SK-N-MC (cell line): ENCODE measurements around the gene DUSP15.

ENCODE experiments used
- EZH2 ChIP-seq: fragments of 200-600 bp; sonication (generic); IDR thresholded peaks from one replicate; pipeline ENCODE4 v1.6.1; 2017; ENCODE audit warnings: antibody characterized with exemption
- FOXP2 ChIP-seq: optimal IDR thresholded peaks from 2 replicates; pipeline ENCODE3; 2011; ENCODE audit warnings: mild to moderate bottlenecking, moderate library complexity; ENCODE audit not compliant: insufficient read depth; ENCODE audit errors: extremely low read length, control extremely low read depth
- POLR2AphosphoS5 ChIP-seq: IDR thresholded peaks from 2 replicates; pipeline ENCODE4 v1.6.1; 2012; ENCODE audit warnings: mild to moderate bottlenecking, low read depth, low read length, borderline replicate concordance

DNA sequence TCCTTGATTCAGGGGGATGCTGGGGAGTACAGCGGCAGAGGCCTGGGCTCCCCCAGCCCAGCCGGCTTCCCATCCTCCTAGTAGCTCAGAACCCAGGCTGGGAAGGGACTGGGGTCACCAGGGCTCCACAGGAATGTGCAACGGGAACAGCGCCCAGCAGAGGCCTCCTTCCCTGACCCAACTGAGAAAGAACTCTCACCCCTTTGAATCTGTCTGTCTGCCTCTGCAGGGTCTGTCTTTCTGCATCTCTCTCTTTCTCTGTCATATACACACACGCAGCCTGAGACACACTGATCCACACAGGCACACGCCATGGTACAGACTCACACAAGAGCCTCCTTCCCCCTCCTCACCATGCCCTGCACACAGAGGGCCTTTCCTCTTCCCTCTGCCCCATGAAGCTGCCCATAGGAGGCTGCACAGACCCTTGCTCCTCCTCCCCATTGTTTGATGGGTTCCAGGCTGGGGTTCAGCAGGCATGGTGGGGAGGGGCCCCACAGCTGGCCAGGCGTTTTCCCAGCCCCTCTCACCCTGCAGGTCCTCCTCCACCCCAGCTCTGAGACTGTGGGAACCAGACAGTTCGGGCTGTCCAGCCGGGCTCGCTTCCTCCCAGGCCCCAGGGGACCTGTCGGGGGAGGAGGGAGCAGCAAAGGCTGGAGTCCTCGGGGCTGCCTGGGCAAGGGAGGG is 27.7 kb downstream of the DUSP15 start:
- no peak for TF ChIP-seq POLR2AphosphoS5
- no peak for TF ChIP-seq EZH2
- no peak for TF ChIP-seq FOXP2
